Activated naive CD8-positive, alpha-beta T cell treated with anti-CD3 and anti-CD28 coated beads, Interleukin-2, amount 50 U/mL, for 24 hours (primary cell): ENCODE results near the gene PRKCQ.

ENCODE experiments used
- ATAC-seq: fragments of 150-1000 bp; cut with Tn5 transposase; one replicate; pipeline ENCODE4 v1.10.0; 2021
- DNase-seq: peaks from one replicate; pipeline ENCODE4 v3.0.0; 2021
- H3K27ac Mint-ChIP-seq: one replicate; pipeline ENCODE4 v1.8.0; 2021; ENCODE audit warnings: mild to moderate bottlenecking, mixed read lengths
- H3K27me3 Mint-ChIP-seq: one replicate; pipeline ENCODE4 v1.8.0; 2021; ENCODE audit warnings: mixed read lengths
- H3K36me3 Mint-ChIP-seq: one replicate; pipeline ENCODE4 v1.8.0; 2021; ENCODE audit warnings: low read depth, mixed read lengths
- H3K4me1 Mint-ChIP-seq: one replicate; pipeline ENCODE4 v1.8.0; 2021; ENCODE audit warnings: mixed read lengths
- H3K4me3 Mint-ChIP-seq: one replicate; pipeline ENCODE4 v1.8.0; 2021; ENCODE audit warnings: mild to moderate bottlenecking, moderate library complexity, mixed read lengths
- H3K9me3 Mint-ChIP-seq: one replicate; pipeline ENCODE4 v1.8.0; 2021; ENCODE audit warnings: mixed read lengths

PRKCQ gene

GRCh38 chr10:6514844-6515780 is 65.0 kb downstream of the PRKCQ start:
- no peak for DNase-seq
- no peak for ATAC-seq
- Mint-ChIP-seq H3K4me3 (no peak overlapping the region), H3K27me3 (no peaks in the 10 kb centered on the region), H3K36me3 (peaks cover 54% of the 10 kb centered on the region), H3K27ac (peak overlapping the region; percentile 9), H3K9me3 (peaks cover 15% of the 10 kb centered on the region), H3K4me1 (peaks cover 92% of the 10 kb centered on the region)

- Mint-ChIP-seq H3K4me3 (no peak overlapping the region), H3K27me3 (no peaks in the 10 kb centered on the region), H3K27ac (peak overlapping the region; percentile 94), H3K9me3 (peaks cover 15% of the 10 kb centered on the region), H3K4me1 (peaks cover 86% of the 10 kb centered on the region), H3K36me3 (peaks cover 60% of the 10 kb centered on the region)
- DNase-seq, result no peak
- no peak for ATAC-seq
These were observed 65.9 kb downstream of the PRKCQ start for GRCh38 chr10:6514180-6514579.

GRCh38 chr10:6513476-6513875 is 66.6 kb downstream of the PRKCQ start:
- peaks cover 66% of the 10 kb centered on the region for H3K36me3 Mint-ChIP-seq
- H3K4me3 Mint-ChIP-seq, result peak overlapping the region; percentile 61
- H3K4me1 Mint-ChIP-seq, result peaks cover 83% of the 10 kb centered on the region
- H3K27me3 Mint-ChIP-seq, result no peaks in the 10 kb centered on the region
- H3K27ac Mint-ChIP-seq, result peak overlapping the region; percentile 94
- H3K9me3 Mint-ChIP-seq, result peaks cover 15% of the 10 kb centered on the region
- ATAC-seq (peak; percentile 90), DNase-seq (peak; percentile 37)

- H3K27ac Mint-ChIP-seq, result peak overlapping the region; percentile 94
- peaks cover 15% of the 10 kb centered on the region for H3K9me3 Mint-ChIP-seq
- DNase-seq (no peak), ATAC-seq (peak; percentile 48)
- peak overlapping the region; percentile 26 for H3K4me3 Mint-ChIP-seq
- peaks cover 86% of the 10 kb centered on the region for H3K4me1 Mint-ChIP-seq
- peaks cover 77% of the 10 kb centered on the region for H3K36me3 Mint-ChIP-seq
- H3K27me3 Mint-ChIP-seq, result no peaks in the 10 kb centered on the region
These were observed 67.9 kb downstream of the PRKCQ start for GRCh38 chr10:6512182-6512581.

- Mint-ChIP-seq H3K4me1 (peaks cover 86% of the 10 kb centered on the region), H3K4me3 (peak overlapping the region; percentile 48), H3K27ac (peak overlapping the region; percentile 94)
These were observed 68.7 kb downstream of the PRKCQ start for GRCh38 chr10:6511347-6511746.

GRCh38 chr10:6507311-6507710 is 72.8 kb downstream of the PRKCQ start:
- H3K4me3 Mint-ChIP-seq, result peak overlapping the region; percentile 16

More at GRCh38 chr10:6511347-6511746, 68.7 kb downstream of the PRKCQ start:
- Mint-ChIP-seq H3K27me3 (no peaks in the 10 kb centered on the region), H3K9me3 (peaks cover 15% of the 10 kb centered on the region), H3K36me3 (peaks cover 82% of the 10 kb centered on the region)
- DNase-seq (no peak), ATAC-seq (no peak)

GRCh38 chr10:6505300-6505699 is 74.8 kb downstream of the PRKCQ start:
- Mint-ChIP-seq H3K9me3 (no peaks in the 10 kb centered on the region), H3K4me3 (no peak overlapping the region), H3K27me3 (no peaks in the 10 kb centered on the region), H3K27ac (peak overlapping the region; percentile 80), H3K36me3 (peaks cover 76% of the 10 kb centered on the region), H3K4me1 (peaks cover 83% of the 10 kb centered on the region)
- DNase-seq (no peak), ATAC-seq (no peak)

More at GRCh38 chr10:6507311-6507710, 72.8 kb downstream of the PRKCQ start:
- peak; percentile 80 for ATAC-seq
- DNase-seq, result peak; percentile 40
- Mint-ChIP-seq H3K27ac (peak overlapping the region; percentile 93), H3K27me3 (no peaks in the 10 kb centered on the region), H3K36me3 (peaks cover 81% of the 10 kb centered on the region), H3K4me1 (peaks cover 85% of the 10 kb centered on the region), H3K9me3 (peaks cover 15% of the 10 kb centered on the region)

GRCh38 chr10:6504296-6504695 is 75.8 kb downstream of the PRKCQ start:
- no peaks in the 10 kb centered on the region for H3K9me3 Mint-ChIP-seq
- peaks cover 70% of the 10 kb centered on the region for H3K36me3 Mint-ChIP-seq
- H3K4me3 Mint-ChIP-seq, result peak overlapping the region; percentile 58
- peak overlapping the region; percentile 91 for H3K27ac Mint-ChIP-seq
- peak; percentile 85 for ATAC-seq
- no peaks in the 10 kb centered on the region for H3K27me3 Mint-ChIP-seq
- DNase-seq, result peak; percentile 68
- H3K4me1 Mint-ChIP-seq, result peaks cover 84% of the 10 kb centered on the region

- Mint-ChIP-seq H3K9me3 (no peaks in the 10 kb centered on the region), H3K36me3 (peaks cover 71% of the 10 kb centered on the region), H3K27ac (peak overlapping the region; percentile 91), H3K27me3 (no peaks in the 10 kb centered on the region), H3K4me3 (peak overlapping the region; percentile 24), H3K4me1 (peaks cover 77% of the 10 kb centered on the region)
- ATAC-seq (peak; percentile 18), DNase-seq (no peak)
These were observed 76.9 kb downstream of the PRKCQ start for GRCh38 chr10:6503171-6503570.

- peaks cover 63% of the 10 kb centered on the region for H3K36me3 Mint-ChIP-seq
- DNase-seq, result no peak
- H3K27me3 Mint-ChIP-seq, result no peaks in the 10 kb centered on the region
- H3K4me1 Mint-ChIP-seq, result peaks cover 64% of the 10 kb centered on the region
- H3K27ac Mint-ChIP-seq, result peak overlapping the region; percentile 91
- H3K9me3 Mint-ChIP-seq, result no peaks in the 10 kb centered on the region
- ATAC-seq, result no peak
- H3K4me3 Mint-ChIP-seq, result peak overlapping the region; percentile 36
These were observed 78.1 kb downstream of the PRKCQ start for GRCh38 chr10:6501931-6502330.

- Mint-ChIP-seq H3K27me3 (no peaks in the 10 kb centered on the region), H3K36me3 (peaks cover 50% of the 10 kb centered on the region)
These were observed 80.1 kb downstream of the PRKCQ start for GRCh38 chr10:6499974-6500373.

GRCh38 chr10:6498771-6499170 is 81.3 kb downstream of the PRKCQ start:
- Mint-ChIP-seq H3K4me1 (peaks cover 35% of the 10 kb centered on the region), H3K27me3 (no peaks in the 10 kb centered on the region), H3K27ac (peak overlapping the region; percentile 87), H3K36me3 (peaks cover 45% of the 10 kb centered on the region), H3K9me3 (no peaks in the 10 kb centered on the region), H3K4me3 (peak overlapping the region; percentile 53)
- ATAC-seq (peak; percentile 77), DNase-seq (no peak)

More at GRCh38 chr10:6499974-6500373, 80.1 kb downstream of the PRKCQ start:
- no peaks in the 10 kb centered on the region for H3K9me3 Mint-ChIP-seq
- H3K27ac Mint-ChIP-seq, result peak overlapping the region; percentile 67
- ATAC-seq, result no peak
- H3K4me3 Mint-ChIP-seq, result no peak overlapping the region
- DNase-seq, result no peak
- H3K4me1 Mint-ChIP-seq, result peaks cover 46% of the 10 kb centered on the region

GRCh38 chr10:6497620-6498019 is 82.5 kb downstream of the PRKCQ start:
- DNase-seq, result no peak
- Mint-ChIP-seq H3K9me3 (no peaks in the 10 kb centered on the region), H3K4me1 (peaks cover 24% of the 10 kb centered on the region), H3K27me3 (no peaks in the 10 kb centered on the region), H3K4me3 (no peak overlapping the region), H3K36me3 (peaks cover 41% of the 10 kb centered on the region), H3K27ac (no peak overlapping the region)
- ATAC-seq, result no peak

- DNase-seq (peak; percentile 43), ATAC-seq (peak; percentile 66)
- Mint-ChIP-seq H3K27ac (no peak overlapping the region), H3K27me3 (no peaks in the 10 kb centered on the region), H3K4me3 (no peak overlapping the region), H3K9me3 (no peaks in the 10 kb centered on the region), H3K4me1 (peaks cover 6% of the 10 kb centered on the region), H3K36me3 (peaks cover 43% of the 10 kb centered on the region)
These were observed 85.0 kb downstream of the PRKCQ start for GRCh38 chr10:6494936-6495592.

- DNase-seq (no peak), ATAC-seq (no peak)
- H3K36me3 Mint-ChIP-seq, result peaks cover 46% of the 10 kb centered on the region
- no peaks in the 10 kb centered on the region for H3K27me3 Mint-ChIP-seq
- H3K4me3 Mint-ChIP-seq, result no peak overlapping the region
- peaks cover 2% of the 10 kb centered on the region for H3K4me1 Mint-ChIP-seq
- H3K9me3 Mint-ChIP-seq, result no peaks in the 10 kb centered on the region
- no peak overlapping the region for H3K27ac Mint-ChIP-seq
These were observed 85.6 kb downstream of the PRKCQ start for GRCh38 chr10:6494442-6494819.
